ENCODE data around the gene MLKL. TPM values are rescaled to one million over a fixed set of nuclear protein-coding genes. Genes with fewer than 3 reads are reported as not detected.
A peak's percentile ranks its signal among the peaks of the same experiment; 100 is the strongest.

MLKL gene
- total RNA-seq, 1 experiment from 2014 or later = 9.7 TPM

GRCh38 chr16:74649839-74650504 is 50.7 kb downstream of the MLKL start:
- H3K9me3 Mint-ChIP-seq (ENCODE audit: unreplicated experiment) = no peaks in the 10 kb centered on the region
- peaks cover 95% of the 10 kb centered on the region for H3K36me3 Mint-ChIP-seq (ENCODE audit: insufficient read depth, unreplicated experiment)
- H3K4me3 ChIP-seq (ENCODE audit: low read depth, low read length) = no peak overlapping the region
- POLR2A ChIA-PET = no interaction called here
- no peaks in the 10 kb centered on the region for H3K9me3 ChIP-seq
- DNase-seq = no peak
- H3K4me1 Mint-ChIP-seq (ENCODE audit: low read depth, unreplicated experiment) = peaks cover 7% of the 10 kb centered on the region
- H3K27me3 ChIP-seq (replicated peaks; ENCODE audit: control insufficient read depth, insufficient read depth, low read length) = no peaks in the 10 kb centered on the region
- no peak overlapping the region for H3K4me3 Mint-ChIP-seq (ENCODE audit: unreplicated experiment)
- intact Hi-C loops (cut with micrococcal nuclease; ENCODE audit: unreplicated experiment) = no loop called here
- TF ChIP-seq CTCF (IDR thresholded peaks at IDR 0.05; ENCODE audit: insufficient read depth in 1 of 2, low read depth in 1 of 2, low read length in 1 of 2, severe bottlenecking in 1 of 2, unreplicated experiment in 1 of 2) = no peak
- TSS peak; percentile 16 for BruUV-seq (replicated peaks)
- CTCF ChIA-PET = no interaction called here
- H3K27ac Mint-ChIP-seq (ENCODE audit: unreplicated experiment) = no peak overlapping the region
- peaks cover 6% of the 10 kb centered on the region for H3K36me3 ChIP-seq (ENCODE audit: control insufficient read depth, insufficient read depth, low read length)
- H3K27me3 Mint-ChIP-seq (ENCODE audit: insufficient read depth, unreplicated experiment) = no peaks in the 10 kb centered on the region
- H3K4me1 ChIP-seq = no peaks in the 10 kb centered on the region

- Mint-ChIP-seq H3K9me3 (ENCODE audit: unreplicated experiment) (no peaks in the 10 kb centered on the region), H3K27ac (ENCODE audit: unreplicated experiment) (peak overlapping the region; percentile 22), H3K4me1 (ENCODE audit: low read depth, unreplicated experiment) (no peaks in the 10 kb centered on the region), H3K27me3 (ENCODE audit: insufficient read depth, unreplicated experiment) (no peaks in the 10 kb centered on the region), H3K4me3 (ENCODE audit: unreplicated experiment) (no peak overlapping the region), H3K36me3 (ENCODE audit: insufficient read depth, unreplicated experiment) (peaks cover 94% of the 10 kb centered on the region)
- BruUV-seq (replicated peaks) = no TSS peak
- intact Hi-C loops (cut with micrococcal nuclease; ENCODE audit: unreplicated experiment) = no loop called here
- no peak for DNase-seq
- POLR2A ChIA-PET = interaction anchor here (0.5 to 0.7 kb wide), 3 partner anchors 14 to 67 kb away, joined by 4 to 10 read pairs (median 6); no protein-coding TSS in a partner anchor
- H3K4me1 ChIP-seq = no peaks in the 10 kb centered on the region; the same call in 1 of the 2 replicates
- no peaks in the 10 kb centered on the region for H3K27me3 ChIP-seq (replicated peaks; ENCODE audit: control insufficient read depth, insufficient read depth, low read length)
- peaks cover 6% of the 10 kb centered on the region for H3K36me3 ChIP-seq (ENCODE audit: control insufficient read depth, insufficient read depth, low read length)
- H3K4me3 ChIP-seq (ENCODE audit: low read depth, low read length) = no peak overlapping the region
- no peaks in the 10 kb centered on the region for H3K9me3 ChIP-seq
- CTCF ChIA-PET = no interaction called here
- no peak for TF ChIP-seq CTCF (IDR thresholded peaks at IDR 0.05; ENCODE audit: insufficient read depth in 1 of 2, low read depth in 1 of 2, low read length in 1 of 2, severe bottlenecking in 1 of 2, unreplicated experiment in 1 of 2)
Measured at GRCh38 chr16:74641969-74642368, 58.7 kb downstream of the MLKL start.

GRCh38 chr16:74637742-74638453 is 62.8 kb downstream of the MLKL start:
- no peak for TF ChIP-seq CTCF (IDR thresholded peaks at IDR 0.05; ENCODE audit: insufficient read depth in 1 of 2, low read depth in 1 of 2, low read length in 1 of 2, severe bottlenecking in 1 of 2, unreplicated experiment in 1 of 2)
- Mint-ChIP-seq H3K27ac (ENCODE audit: unreplicated experiment) (peak overlapping the region; percentile 10), H3K4me3 (ENCODE audit: unreplicated experiment) (no peak overlapping the region), H3K27me3 (ENCODE audit: insufficient read depth, unreplicated experiment) (no peaks in the 10 kb centered on the region), H3K36me3 (ENCODE audit: insufficient read depth, unreplicated experiment) (peaks cover 90% of the 10 kb centered on the region), H3K9me3 (ENCODE audit: unreplicated experiment) (no peaks in the 10 kb centered on the region), H3K4me1 (ENCODE audit: low read depth, unreplicated experiment) (no peaks in the 10 kb centered on the region)
- intact Hi-C loops (cut with micrococcal nuclease; ENCODE audit: unreplicated experiment) = no loop called here
- H3K9me3 ChIP-seq = no peaks in the 10 kb centered on the region
- no peaks in the 10 kb centered on the region for H3K27me3 ChIP-seq (replicated peaks; ENCODE audit: control insufficient read depth, insufficient read depth, low read length)
- H3K4me3 ChIP-seq (ENCODE audit: low read depth, low read length) = no peak overlapping the region
- peak in 1 of 2 experiments; percentile 7 for DNase-seq
- BruUV-seq (replicated peaks) = no TSS peak
- peaks cover 8% of the 10 kb centered on the region; the same call in 1 of the 2 replicates for H3K4me1 ChIP-seq
- peaks cover 7% of the 10 kb centered on the region for H3K36me3 ChIP-seq (ENCODE audit: control insufficient read depth, insufficient read depth, low read length)
- ChIA-PET CTCF (no interaction called here), POLR2A (no interaction called here)

Measured in Caco-2 (cell line).